LNCAP (cell line): ENCODE measurements around the gene COL18A1.

Source experiments
- CTCF ChIP-seq: fragments of 450-650 bp; IDR thresholded peaks from 2 replicates; pipeline ENCODE4 v1.5.1; 2017; ENCODE audit warnings: mild to moderate bottlenecking

COL18A1 gene

DNA sequence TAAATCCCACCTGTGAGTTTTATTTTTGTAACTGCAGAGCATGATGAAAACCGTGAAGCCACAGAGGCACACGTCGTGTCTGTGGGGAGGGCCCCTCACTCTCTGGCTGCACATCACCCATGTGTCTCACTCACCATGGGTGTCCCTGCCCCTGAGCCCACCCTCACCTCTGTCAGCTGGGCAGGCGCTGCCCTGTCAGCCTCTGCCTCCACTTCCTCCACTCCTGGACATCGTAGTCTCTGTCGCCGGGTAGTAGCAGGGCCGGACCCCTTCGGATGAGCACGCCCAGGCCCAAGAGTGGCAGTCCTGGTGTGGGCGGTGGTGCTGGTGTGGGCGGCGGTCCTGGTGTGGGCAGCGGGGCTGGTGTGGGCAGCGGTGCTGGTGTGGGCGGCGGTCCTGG lies 37.3 kb downstream of the COL18A1 start:
- no peak for TF ChIP-seq CTCF

DNA sequence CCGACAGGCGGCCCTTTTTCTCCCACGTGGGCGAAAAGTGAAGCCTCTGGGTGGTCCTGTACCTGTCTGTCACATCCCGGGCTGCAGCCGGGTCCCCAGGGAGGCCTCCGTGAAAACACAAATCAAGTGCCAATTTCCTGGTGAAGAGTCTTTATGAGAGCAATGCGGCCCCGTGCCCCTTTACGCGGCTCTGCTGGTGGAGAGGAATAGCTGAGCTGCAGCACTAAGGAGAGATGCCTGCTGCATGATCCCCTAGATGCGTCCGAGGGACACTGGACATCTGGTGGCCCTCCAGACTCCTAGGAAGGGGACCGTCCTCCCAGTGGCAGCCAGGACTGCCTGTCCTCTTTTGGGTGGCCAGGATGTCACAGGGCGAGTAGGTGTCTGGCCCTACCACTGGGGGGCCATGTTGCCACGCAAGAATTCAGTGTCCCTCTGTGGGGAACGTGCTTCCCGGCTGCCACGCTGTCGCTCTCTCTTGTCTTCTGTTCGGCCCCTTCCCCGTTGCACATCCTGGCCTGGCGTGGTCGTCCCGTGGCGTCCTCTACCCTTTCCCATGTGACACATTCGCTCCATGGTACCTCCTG lies 38.7 kb downstream of the COL18A1 start:
- no peak for TF ChIP-seq CTCF

GRCh38 chr21:45444385-45444784 lies 39.4 kb downstream of the COL18A1 start:
- no peak for TF ChIP-seq CTCF

- no peak for TF ChIP-seq CTCF
Measured at GRCh38 chr21:45445369-45445768, 40.4 kb downstream of the COL18A1 start.

DNA sequence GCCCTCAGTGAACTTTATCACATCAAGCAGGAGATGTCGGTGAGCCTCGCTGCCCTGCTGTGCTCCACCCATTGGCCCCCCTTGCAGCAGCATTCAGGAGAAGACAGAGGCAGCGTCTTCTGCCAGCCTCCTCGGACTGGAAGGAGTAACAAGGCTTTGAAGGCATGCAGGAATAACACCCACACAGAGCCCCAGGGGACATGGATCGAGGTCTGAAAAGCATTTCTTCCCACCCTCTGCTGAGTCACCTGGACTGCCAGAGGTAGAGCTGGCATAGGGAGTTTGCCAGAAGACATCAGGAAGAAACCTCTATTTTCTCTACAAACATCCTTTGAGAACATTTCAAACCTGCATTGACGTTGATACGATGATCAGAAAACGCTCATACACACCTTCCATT lies 42.9 kb downstream of the COL18A1 start:
- no peak for TF ChIP-seq CTCF

- TF ChIP-seq CTCF, result no peak
Measured at GRCh38 chr21:45448283-45448809, 43.4 kb downstream of the COL18A1 start.

DNA sequence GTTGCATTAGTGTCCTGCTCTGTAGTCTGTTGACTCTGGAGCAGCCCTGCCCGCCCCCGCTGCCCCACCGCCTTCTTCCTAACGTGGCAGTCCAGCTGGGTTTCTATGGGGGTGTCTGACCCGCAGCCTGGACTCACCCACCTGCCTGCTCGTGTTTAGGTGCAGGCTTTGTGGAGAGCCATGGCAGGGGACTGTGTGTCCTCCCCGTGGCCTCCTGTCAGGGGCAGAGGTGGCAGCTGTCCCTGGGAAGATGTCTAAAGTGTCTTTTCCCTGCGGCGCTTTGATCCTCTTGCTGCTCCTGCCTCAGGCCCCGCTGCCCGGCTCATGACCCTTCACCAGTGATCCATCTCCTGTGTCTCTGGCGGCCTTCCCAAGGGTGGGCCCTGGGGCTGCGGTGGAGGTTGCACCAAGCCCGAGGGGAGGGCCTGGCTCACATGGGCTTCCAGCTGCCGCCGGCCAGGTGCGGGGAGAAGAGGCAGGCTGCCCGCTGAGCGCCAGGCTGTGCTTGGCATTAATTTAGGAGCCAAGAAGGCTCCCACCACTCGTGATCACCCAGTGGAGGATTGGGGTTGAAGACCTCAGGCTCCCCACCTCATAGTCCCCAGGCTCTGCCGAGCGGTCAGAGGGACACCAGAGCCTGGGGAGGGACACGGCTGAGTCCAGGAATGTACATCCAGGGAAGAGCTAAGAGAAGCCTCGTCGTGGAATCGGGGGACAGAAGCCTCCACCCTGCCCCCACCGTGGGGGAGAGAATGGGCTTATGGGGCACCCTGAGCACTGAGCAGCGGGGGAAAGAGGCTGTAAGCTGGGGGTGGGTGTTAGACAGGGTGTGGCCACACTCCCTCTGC lies 44.1 kb downstream of the COL18A1 start:
- TF ChIP-seq CTCF, result no peak
